Mammary epithelial cell (primary cell): Measurements from ENCODE around the gene CTIF.

ENCODE experiments used
- CTCF ChIP-seq, 2 donors: IDR thresholded peaks in 1 of 2; conservative IDR thresholded peaks in 1 of 2; 2 replicates each; pipeline ENCODE4 v1.5.1; 2011 to 2012; ENCODE audit warnings: inconsistent platforms in 2 of 2, low read length in 2 of 2, mild to moderate bottlenecking in 2 of 2, control low read depth in 1 of 2, low read depth in 1 of 2; ENCODE audit not compliant: insufficient read depth in 1 of 2; ENCODE audit errors: extremely low read depth in 1 of 2
- EZH2 ChIP-seq: IDR thresholded peaks from 2 replicates; pipeline ENCODE4 v1.6.1; 2012; ENCODE audit warnings: low read length, inconsistent platforms, borderline replicate concordance

GRCh38 chr18:48859311-48860268 is 320.8 kb downstream of the CTIF start:
- TF ChIP-seq CTCF (conservative IDR thresholded peaks at IDR 0.05 in 1 of 2, IDR thresholded peaks at IDR 0.05 in 1 of 2; ENCODE audit: extremely low read depth in 1 of 2, insufficient read depth in 1 of 2, low read depth in 1 of 2, low read length in 2 of 2) (no peak), EZH2 (no peak)
